ENCODE data around the gene TMEM244.
"Not testable (repeated sequence)": the region's sequence is repeated elsewhere in the genome, so short reads cannot be mapped to it uniquely, and the experiment has no call there.

The TMEM244 gene, protein sequence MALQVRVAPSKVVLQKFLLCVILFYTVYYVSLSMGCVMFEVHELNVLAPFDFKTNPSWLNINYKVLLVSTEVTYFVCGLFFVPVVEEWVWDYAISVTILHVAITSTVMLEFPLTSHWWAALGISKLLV

DNA sequence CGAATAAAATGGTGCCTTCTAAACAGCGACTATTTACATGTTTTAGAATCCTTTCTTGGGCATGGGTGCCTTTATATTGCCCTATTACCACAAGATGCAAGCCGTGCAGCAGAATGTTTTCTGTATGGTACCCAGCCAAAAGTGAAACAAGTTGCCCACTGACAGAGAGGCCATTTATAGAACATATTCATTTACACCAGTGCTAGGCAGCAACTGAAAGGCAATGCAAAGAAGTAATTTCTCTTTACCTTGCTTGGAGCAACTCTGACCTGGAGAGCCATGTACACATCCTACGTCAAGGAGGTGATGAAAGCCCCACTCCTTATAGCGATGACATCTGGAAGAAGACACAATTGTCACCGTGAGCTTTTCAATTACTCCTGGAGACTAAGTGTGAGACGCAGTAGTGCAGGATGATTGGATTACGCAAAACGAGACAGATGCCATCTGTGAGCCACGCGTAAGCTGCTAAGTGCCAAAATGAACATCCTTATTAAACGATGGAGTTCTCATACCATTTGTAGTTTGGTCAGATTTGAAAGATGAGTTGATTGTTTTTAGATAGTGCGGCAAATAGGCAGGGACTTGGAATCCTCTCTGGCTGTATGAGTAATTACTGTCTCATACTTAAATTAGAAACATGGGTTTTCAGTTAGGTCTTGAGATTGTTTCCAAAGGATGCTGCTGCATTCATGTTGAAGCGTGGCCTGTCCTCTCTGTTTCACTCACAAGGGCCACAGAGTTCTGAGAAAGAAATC lies at the start of gene TMEM244:
TMEM244 (minus strand) TSS at position 408 of the 758 bp plus-strand sequence; CDS start at position 281, 127 bp downstream.
- DNase-seq, result peak in 1 of 14 donors; percentile 30

DNA sequence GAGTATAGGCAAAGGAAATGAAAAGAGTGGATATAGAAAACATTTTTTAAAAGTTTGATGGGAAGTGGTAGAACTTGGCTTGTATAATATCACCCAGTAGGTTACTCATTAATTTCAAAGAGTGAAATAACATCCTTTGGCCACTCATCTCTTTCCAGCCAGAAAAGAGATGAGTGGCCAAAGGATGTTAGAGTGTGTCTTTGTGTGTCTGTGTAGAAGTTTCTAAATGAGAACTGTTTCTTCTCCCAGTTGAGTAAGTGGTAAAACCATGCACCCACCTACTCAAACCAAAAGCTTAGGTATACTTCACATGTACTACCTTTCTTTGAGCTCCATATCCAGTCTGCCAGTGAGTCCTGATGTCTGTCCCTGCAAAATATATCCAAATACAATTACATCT lies 47.7 kb upstream of the TMEM244 start:
- DNase-seq, result no peak

DNA sequence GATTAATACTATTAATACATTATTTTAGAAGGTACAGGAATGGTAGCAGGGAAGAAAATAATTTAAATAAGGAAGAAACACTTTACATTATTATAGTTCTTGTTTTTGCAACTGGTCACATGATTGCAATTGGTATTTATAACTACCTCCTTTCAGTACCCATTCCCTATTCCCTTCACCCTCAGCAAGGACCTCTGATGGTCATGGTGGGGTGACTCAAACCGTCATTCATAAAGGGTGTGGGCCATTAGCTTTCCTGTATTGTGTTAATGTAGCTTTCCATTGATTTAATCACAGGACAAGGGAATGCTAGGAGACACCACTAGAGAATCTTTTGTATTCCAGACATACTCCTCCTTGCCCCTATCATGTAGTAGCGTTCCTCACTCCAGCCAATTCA lies 47.2 kb upstream of the TMEM244 start:
- DNase-seq, result no peak

DNA sequence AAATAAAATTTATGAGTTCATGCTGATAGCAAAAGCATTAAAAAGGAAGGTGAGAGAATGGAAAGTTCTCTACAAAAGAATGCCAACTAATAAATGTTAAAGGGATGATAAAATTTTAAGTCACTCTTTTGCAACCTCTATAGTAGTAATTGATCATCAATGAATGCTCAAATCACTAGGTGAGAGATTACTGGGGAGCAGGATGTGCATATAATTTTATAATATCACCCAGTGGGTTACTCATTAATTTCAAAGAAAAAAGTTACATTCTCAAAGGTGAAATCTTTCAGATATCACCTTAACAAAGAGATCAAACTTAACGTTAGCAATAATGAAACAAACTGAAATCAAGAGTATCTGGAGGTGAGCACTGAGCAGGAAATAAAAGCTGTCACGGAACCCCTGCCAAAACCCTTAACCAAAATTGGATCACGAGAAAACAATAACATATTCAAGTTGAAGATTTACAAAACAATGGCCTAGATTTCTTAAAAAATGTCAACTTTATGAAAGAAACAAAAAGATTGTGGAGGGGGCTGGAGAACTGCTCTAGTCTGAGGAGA lies 45.5 kb upstream of the TMEM244 start:
- no peak for DNase-seq

DNA sequence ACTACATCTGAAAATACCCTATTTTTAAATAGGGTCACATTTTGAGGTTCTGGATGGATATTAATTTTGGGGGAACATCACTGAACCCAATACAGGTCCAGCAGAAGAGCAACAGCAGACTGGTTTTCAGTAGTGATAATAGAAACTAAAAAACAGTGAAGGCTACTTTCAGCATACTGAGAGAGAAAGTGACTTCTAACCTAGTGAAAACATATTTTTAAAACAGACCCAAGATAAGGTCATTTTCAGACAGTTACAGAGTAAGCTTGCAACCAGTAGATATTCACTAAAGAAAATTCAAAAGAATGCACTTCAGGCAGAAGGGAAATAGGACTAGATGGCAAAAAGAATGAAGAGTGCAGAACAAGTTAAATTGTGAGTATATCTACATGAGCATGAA lies 42.0 kb upstream of the TMEM244 start:
- DNase-seq, result no peak

DNA sequence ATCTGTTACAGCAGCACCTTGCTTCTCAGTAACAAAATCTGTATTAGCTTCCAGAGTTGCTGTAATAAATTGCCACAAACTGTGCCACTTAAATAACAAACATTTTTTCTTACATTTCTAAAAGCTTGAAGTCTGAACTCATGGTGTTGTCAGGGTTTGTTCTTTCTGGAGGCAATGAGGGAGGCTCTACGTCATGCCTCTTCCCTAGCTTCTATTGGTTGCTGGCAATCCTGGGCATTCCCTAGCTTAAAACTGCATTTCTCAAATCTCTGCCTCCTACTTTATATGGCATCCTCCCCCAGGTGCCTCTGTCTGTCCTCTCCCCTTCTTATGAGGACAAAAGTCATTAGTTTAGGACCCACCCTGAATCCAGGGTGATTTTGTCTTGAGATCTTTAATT lies 41.6 kb upstream of the TMEM244 start:
- DNase-seq, result no peak

DNA sequence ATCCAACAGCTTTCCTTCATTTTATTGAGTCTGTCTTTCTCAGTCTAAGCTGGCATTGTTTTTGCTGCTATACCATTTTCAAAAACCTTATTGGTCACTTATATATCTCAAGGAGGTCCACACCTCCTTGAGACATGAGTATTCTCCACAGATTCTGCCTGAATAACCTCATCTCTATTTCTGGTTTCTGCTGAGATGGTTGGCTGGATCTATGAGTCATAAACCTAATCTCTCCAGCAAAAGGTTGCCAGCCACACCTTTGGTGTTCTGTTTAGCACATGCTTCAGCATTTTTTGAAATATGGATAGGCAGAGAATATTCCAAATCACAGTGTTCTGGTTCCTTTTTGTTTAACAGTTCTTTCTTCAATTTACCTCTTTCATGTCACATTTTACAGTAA lies 40.8 kb upstream of the TMEM244 start:
- no peak for DNase-seq

DNA sequence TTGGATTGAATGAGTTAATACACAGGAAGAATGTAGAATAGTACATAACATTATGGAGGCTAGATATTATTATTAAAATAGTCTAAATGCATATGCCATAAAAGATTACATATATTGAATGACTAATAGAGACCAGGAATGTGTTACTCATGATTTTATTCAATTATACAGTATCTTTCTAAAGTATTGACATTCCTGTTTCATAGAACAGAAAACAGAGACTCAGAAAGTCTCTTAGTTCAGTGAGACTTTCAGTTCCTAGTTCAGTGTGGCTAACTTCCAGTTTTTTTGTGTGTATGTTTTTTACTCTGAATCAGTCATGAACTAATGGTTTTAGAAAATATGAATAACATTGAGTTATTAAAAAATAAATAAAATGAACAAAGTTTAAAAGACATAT lies 34.6 kb upstream of the TMEM244 start:
- no peak for DNase-seq

DNA sequence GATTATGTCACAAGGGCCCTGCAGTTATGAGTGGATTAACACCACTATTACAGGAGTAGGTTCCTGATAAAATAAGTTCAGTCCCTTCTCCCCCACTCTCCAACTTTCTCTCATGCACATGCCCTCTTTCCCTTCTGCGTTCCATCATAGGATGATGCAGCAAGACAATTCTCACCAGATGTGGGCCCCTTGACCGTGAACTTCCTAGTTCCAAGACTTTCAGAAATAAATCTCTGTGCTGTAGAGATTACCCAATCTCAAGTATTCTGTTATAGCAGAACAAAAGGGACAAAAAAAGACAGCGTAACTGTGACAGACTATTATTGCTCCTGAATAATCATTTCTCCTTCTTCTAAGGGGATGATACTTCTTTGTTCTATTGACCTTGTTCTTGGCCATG lies 33.8 kb upstream of the TMEM244 start:
- no peak for DNase-seq

DNA sequence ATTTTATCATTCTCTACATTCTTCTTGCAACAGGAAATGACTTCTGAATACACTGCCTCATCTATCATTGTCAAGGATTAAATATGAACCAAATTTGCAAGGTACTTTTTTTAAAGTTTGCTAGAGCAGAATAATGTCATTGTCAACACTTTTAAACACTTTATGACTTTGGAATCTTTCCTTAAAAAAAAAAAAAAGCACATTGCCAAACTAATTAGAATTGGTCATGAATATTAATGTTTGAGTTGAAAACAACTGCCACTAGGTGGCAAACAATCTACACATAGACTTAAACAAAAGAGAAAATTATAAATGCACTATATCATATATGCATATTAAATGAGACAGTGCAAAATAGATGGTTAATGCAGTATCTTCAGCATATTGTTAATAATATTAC lies 32.5 kb upstream of the TMEM244 start:
- DNase-seq, result no peak

DNA sequence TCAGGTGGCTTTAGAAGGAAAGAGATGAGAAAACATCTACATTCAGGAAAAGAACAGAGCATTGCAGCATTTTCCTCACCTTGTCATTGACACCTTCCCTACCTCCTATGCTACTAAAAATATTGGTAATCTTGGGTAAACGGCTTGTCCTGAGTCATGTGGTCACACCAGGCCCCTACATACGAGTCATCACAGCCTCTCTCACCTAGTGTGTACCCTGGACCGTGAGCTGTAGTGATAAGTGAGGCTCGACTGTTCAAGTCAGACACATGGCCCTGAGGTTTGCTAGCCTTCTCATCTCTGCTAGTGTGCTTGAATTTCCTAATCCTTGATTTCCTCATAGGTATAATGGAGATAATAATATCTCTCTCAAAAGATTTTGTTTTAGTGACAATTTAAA lies 29.6 kb upstream of the TMEM244 start:
- DNase-seq, result no peak

DNA sequence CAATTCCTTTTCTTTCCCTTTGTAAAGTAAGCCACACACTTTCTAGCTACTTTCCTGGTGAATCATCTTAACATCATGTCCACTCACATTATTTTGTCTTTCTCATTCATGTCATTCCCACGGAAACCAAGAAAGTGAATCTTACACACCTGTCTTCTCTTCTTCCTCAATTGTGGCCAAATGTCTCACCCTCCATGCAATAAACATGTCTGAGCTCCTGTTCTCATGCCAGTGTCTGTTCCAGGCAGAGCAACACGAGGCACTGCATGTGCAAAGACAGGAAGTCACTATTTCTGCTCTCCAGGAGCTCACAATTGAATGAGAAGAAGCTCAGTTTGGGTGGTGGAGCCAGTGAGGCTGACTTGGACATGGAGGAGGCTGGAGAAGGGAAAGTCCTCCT lies 29.0 kb upstream of the TMEM244 start:
- DNase-seq, result no peak

DNA sequence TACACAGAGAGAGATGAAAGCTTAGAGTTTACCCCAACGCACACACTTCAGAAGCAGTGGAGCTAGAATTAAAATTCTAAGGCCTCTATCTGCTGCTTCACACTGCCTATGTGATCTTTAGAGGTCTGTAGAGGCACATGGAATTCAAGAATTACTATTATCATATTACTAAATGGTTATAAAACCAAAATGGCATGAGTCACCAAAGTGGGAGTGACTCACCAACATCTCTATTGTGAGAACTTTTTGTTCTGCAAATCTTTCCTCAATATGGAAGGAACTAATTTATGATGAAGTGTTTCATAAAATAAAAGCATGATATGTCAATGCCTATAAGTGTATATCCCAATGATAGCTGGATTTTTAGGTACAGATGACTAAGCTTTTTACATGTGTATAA lies 28.5 kb upstream of the TMEM244 start:
- DNase-seq, result no peak

DNA sequence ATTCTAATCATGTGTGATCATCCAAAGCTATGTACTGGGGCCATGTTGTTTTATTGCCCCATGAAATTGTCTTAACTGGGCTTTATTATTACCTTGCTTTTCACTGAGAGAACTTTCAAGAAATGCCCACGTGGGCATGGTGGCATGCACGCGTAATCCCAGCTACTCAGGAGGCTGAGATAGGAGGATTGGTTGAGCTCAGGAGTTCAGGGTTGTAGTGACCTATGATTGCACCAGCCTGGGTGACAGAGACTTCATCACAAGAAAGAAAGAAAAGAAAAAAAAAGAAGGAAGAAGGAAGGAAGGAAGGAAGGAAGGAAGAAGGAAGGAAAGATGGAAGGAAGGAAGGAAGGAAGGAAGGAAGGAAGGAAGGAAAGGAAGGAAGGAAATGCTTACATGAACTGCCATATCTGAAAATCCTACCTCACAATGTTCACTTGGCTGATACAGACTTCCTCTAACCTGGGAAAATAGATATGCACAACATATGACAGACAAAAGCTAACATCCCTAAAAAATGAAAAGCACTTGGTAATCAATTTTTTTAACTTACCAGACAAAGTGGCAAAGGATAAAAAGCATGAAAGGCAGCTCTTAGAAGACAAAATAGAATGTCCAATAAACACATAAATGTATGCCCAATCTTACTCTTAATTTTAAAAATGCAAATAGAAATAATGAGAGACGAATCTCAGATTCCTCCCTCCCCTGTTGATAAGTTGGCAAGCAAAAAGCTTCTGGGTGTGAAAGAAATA lies 25.5 kb upstream of the TMEM244 start:
- DNase-seq, result no peak

DNA sequence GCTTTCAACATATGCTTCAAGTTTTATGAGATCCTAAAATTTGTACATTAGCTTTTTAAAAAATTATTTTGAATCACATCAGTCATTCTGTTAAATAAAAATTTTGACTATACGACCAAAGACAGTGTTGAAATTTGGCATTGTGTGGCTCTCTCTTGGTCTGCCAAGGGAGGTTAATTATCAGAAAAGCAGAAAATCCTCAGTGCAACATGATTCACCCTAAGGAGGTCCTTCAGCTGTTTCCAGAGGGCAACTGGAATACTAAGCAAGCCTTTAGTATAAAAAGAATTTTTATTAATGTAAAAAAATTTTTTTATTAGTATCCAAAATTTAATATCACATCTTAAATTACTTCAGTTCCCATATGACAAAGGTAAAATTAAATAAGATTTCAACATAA lies 23.1 kb upstream of the TMEM244 start:
- no peak for DNase-seq

DNA sequence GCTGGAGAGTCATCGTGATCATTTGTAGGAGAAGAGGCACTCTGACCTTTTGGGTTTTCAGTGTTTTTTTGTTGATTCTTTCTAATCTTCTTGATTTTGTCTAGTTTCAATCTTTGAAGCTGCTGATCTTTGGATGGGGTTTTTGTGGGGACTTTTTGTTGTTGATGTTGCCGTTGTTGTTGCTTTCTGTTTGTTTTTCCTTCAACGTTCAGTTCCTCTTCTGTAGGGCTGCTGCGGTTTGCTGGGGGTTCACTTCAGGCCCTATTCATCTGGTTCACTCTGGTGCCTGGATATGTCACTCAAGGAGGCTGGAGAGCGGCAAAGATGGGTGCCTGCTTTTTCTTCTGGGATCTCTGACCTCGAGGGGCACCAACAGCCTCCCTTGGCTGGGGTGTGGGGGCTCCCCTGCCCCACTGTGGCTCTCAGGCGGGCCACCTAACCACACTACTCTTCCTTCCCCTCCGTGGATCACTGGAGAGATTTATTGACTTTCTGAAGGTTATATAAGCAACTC lies 21.5 kb upstream of the TMEM244 start:
- no peak for DNase-seq

DNA sequence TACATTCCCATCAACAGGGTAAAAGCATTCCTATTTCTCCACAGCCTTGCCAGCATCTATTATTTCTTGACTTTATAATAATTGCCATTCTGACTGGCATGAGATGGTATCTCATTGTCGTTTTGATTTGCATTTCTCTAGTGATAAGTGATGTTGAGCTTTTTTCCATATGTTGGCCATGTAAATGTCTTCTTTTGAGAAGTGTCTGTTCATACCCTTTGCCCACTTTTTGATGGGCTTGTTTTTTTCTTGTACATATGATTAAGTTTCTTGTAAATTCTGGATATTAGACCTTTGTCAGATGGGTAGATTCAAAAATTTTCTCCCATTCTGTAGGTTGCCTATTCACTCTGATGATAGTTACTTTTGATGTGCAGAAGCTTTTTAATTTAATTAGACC lies 16.8 kb upstream of the TMEM244 start:
- DNase-seq, result not testable (repeated sequence)

DNA sequence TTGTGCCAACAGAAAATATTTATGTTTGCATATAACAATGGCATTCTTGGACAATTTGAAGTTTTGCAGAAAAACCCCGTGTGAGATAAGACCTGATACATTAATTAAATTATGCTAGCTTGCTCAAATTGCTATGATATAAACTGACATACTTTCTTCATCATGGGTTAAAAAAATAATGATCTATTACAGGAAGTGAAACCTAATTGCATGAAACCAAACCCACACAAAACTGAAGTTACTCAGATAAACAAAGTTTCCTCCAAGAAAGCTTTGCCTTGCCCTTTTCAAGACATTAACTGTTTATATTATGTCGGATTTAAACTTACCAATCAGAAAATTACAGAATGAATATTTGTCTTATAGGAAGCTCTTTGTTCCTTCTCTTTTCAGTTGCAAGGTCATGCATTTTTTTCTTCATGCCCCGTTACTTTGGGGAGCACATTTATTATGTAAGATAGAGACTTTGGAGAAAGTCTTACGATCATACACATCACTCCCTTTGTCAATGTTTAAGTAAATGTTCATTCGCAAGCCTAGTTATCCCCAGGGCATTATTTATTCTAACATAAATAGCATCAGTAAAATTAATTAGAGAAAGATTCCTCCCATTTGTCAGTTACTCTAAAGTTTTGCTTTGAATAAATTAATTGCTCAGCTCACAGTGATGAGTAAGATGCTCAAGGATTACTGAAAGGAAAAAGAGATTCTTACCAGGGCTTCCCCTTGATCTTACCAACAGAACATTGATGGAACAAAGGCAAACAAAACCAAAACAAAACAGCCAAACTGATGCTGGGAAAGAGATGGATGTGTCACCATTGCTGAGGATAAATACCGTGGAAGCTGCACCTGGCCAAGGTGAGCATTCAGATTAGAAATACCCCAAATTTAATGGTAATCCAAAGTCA lies 14.8 kb upstream of the TMEM244 start:
- DNase-seq, result no peak

DNA sequence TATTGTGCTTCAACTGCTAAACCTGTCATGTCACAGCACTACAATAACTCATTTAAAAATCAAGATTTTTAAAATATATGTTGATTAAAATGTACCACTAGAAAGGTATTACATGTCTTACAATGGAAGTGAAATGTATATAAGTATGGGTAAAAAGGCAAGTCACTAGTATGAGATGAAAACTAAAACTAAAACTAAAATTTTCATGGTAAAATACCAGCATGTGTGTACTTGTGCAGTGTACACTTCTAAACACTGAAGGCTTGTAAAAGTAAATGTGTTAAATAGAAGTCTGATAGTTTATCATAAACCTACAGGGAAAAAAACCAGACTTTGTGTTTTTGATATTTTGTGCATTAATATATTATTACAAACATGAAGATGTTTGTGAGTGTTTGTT lies 13.7 kb upstream of the TMEM244 start:
- no peak for DNase-seq

DNA sequence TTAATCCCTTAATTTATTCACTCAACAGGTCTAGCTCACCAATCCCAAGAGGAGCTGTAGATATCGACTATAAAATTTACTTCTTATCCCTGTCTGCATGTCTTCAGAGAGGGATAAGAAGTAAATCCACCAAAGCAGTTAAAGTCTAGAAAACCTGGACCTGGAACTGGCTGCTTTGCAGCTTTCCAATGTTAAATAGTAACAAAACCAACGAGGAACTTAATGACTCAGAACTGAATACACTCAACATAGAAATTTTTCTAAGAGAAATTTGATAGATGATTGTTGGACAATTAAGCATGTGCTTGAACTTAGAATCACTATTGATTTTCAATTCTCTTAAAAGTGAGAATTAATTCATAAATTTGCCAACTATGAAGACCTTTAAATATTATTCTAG lies 11.5 kb upstream of the TMEM244 start:
- no peak for DNase-seq

DNA sequence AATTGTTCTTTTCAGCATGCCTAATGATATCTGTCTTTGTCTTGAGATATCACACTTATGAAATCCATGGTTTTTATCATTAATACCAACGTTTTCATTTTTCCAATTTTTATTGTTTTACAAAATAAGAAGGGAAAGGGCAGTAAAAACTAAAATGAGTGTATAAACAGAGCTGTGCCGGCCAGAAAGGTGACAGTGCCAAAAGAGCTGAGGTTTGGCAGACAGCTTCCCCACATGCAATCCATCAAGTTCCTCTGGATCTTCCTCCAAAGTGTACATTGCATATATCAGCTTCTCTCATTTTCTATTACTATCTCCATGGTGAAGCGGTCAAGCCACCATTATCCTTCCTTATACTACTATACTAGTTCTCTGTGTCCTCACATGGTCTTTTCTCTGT lies 10.1 kb upstream of the TMEM244 start:
- no peak for DNase-seq

DNA sequence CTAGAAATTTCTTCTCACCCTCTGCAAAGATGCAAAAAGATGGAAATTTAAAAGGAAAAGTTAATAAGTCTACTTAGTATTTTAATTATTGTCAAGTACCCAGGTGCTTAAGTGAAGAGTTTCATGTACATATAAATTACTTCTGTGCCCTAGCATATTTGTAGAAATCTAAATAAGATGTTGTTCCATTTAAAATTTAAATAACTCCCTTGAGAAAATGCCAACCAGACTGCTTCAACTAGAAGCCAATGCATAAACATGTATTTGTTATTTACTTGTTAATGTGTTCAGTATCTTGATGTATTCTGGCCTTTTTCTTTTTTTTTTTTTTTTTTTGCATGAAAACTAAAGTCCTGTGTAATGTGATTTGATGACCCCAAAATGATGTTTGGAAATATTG lies 6.3 kb upstream of the TMEM244 start:
- DNase-seq, result no peak

Data from C1 segment of cervical spinal cord (tissue), 14 donors.